Measurements from ENCODE around the gene INF2.

GRCh38 chr14:104723651-104724406, 34.4 kb downstream of the INF2 start, which contains the start of gene ADSS1:
- TF ChIP-seq POLR2A (IDR thresholded peaks at IDR 0.05; ENCODE audit: low read depth, low read length) (no peak), TAF1 (IDR thresholded peaks at IDR 0.05; ENCODE audit: low read depth, low read length) (no peak), SPI1 (IDR thresholded peaks at IDR 0.05; ENCODE audit: low read depth, low read length) (no peak), POLR2AphosphoS5 (IDR thresholded peaks at IDR 0.05; ENCODE audit: low read depth, low read length) (no peak), POU2F2 (IDR thresholded peaks at IDR 0.05; ENCODE audit: low read depth, low read length) (no peak), PAX5 (IDR thresholded peaks at IDR 0.05; ENCODE audit: insufficient read depth, low read length, severe bottlenecking) (no peak)
